NCI-H510A (cell line): ENCODE measurements around the gene PPIL6.
A peak's percentile ranks its signal among the peaks of the same experiment; 100 is the strongest.
"Not testable (repeated sequence)": the region's sequence is repeated elsewhere in the genome, so short reads cannot be mapped to it uniquely, and the experiment has no call there.

Experiments
- DNase-seq: peaks from one replicate; lab custom pipeline; 2025; lab: John Stamatoyannopoulos, UW

PPIL6 gene

DNA sequence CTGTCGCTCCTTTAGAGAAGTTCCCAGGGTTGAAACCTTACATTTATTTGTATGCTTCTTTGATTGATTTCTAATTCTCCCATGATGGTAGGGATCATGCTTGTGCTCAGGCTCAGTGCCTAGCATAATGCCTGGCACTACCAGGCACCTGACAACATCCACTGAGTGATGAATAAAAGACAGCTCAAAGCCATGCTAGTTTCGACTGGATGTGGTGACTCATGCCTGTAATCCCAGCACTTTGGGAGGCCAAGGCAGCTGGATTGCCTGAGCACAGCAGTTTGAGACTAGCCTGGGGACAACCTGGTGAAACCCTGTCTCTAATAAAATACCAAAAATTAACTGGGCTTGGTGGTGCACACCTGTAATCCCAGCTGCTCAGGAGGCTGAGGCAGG lies 46.5 kb downstream of the PPIL6 start:
- no peak for DNase-seq

GRCh38 chr6:109393157-109393885 lies 47.1 kb downstream of the PPIL6 start:
- DNase-seq = no peak

GRCh38 chr6:109389650-109390274 lies 50.7 kb downstream of the PPIL6 start:
- DNase-seq = no peak

GRCh38 chr6:109388265-109388664 lies 52.2 kb downstream of the PPIL6 start:
- DNase-seq = no peak

- DNase-seq = no peak
Observed at GRCh38 chr6:109383438-109383940, 56.9 kb downstream of the PPIL6 start.

DNA sequence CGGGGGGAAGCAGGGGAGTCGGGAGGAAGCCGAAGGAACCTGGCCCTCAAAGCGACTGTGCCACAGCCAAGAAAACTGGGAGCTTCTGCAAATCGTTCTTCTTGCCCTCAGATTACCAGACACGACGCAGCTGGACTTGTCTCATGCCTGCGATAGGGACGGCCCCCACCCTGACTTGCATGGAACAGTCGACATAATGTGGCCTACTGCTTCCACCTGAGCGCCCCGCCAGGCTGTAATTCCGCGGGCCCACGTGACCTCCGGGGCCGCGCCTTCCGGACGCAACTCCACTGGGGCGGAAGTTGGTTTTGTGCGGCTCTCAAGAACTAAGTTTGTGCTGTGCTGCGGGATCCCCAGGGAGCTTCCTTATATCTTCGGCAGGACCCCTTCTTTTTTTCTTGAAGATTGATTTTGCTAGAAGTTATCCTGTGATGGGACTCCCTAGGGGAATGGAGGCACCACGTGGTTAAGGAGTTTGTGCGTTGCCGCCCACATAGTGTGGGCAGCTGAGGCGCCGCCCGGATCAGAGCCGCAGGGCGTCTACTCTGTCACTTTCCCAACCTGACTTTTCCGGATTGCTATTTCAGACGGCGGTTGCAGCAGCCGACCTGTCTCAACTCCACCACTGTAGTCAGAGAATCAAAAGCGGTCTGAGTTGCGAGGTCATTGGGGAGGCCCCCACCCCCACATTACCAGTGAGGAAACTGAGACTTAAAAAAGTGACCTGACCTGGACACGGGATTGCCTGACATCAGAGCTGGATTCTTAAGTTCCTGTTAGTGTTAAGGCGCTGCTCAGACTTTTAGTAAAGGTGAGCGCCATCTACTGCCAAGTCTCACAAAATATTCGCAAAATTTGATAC lies 57.6 kb downstream of the PPIL6 start:
- peak; percentile 16 for DNase-seq

DNA sequence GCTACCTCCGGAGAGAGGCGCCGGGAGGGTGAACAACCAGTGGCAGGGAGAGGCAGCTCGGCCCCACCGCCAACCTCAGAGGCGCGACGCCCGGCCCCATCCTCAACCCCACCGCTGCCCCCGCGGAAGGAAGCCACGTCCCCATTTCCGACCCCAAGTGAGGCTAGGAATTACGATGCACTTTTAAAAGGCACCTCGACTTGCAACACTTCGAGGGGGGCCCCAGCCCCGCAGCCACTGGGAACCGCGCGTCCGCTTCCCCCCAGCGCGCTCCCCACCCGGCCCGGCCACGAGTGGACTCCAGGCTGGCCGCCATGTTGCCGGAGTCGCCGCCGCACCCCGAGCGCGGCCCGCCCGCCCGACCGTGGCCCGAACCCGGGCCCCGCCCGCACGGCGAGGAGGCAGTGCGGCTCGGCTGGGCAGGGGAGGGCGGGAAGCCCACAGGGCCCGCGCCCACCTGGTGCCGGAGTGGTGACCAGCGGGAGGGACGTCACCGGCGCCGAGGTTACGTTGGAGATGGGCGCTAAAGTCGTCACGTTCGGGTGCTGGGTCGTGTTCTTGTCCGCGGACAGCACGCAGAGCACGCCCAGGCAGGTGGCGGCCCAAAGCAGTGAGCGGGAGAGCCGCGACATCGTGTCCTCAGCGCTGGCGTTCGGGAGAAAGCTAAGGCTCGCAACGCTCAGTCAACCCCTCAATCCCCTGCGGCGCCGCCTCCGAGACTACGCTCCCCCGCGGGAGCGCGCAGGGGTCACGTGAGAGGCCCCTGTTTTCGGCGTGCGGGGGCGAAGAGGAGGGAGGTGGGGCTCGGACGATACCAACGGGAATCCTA lies 58.5 kb downstream of the PPIL6 start, which contains the start of gene CD164:
Gene CD164, minus strand, starts transcription at position 721 of the 829 bp plus-strand sequence. Its CDS starts 89 bp downstream, at position 632.
- DNase-seq = peak; percentile 56

DNA sequence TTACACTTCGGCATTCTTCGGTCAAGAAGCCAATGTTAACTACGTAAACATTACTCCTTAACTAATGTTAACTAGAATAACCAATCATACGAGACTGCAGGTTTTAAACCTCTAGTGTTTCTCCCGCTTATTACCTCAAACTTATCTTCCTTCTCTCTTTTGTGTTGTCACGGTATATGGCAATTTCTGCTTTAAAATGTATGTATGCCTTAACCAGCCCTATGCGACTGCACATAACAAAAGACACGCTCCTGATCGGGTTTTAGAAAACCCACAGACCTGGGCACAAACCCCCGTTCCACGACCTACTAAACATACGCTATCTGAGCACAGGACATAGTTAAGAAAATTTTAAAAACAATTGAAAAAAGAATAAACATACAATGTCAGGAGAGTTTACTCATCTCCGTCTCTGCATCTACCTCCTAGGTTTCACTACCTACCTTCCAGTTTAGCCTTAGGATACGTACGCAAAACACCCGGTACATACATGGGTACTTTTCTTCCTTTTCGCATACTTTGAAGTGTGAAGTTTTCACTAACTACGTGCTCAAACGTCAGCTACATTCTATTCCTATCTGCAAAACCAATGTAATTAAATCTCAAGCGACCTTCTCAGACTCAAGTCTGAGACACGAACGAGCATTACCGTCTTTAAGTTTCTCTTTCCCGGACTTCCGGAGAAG lies 59.2 kb downstream of the PPIL6 start:
- DNase-seq = no peak

- no peak for DNase-seq
Observed at GRCh38 chr6:109379711-109380110, 60.7 kb downstream of the PPIL6 start.

DNA sequence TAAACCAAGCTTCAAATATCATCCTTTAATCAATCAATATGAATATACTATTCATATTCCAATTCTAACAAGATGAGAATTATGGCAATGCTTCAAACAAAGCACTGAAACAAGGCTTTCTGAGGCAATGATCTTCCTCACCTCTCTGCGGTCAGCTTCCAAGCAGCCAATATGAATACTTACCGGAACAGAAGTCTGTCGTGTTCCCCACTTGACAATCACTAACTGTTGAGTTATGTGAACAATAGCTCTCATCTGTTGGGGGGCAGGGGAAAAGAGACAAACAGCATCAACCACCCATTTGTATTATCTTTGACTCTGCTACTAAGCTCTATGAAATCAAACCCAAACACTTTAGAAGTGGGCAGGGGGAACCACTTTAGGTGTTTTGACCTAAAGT lies 62.7 kb downstream of the PPIL6 start:
- no peak for DNase-seq

GRCh38 chr6:109374326-109374892 lies 66.0 kb downstream of the PPIL6 start:
- DNase-seq = no peak

GRCh38 chr6:109373762-109374161 lies 66.7 kb downstream of the PPIL6 start:
- no peak for DNase-seq

GRCh38 chr6:109373331-109373730 lies 67.1 kb downstream of the PPIL6 start:
- no peak for DNase-seq

DNA sequence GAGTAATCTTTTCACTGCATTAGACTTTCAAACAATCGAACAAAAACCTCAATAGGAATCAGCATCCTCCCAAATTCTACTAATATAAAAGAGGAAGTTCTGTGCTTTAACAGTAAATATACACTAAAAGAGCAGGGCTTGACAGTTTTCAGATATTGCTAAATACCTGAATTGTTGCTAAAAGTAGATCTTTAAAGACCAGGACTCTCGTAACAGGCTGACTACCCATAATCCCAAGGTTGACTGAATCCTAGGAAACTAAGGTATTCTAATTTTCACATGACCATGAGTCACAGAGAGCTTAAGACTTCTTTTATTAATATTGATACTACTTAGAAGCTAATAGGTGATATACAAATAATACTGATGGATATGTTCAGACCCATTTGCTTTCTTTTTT lies 68.3 kb downstream of the PPIL6 start:
- no peak for DNase-seq

- no peak for DNase-seq
Observed at GRCh38 chr6:109370792-109371191, 69.6 kb downstream of the PPIL6 start.

GRCh38 chr6:109370336-109370735 lies 70.1 kb downstream of the PPIL6 start:
- no peak for DNase-seq

DNA sequence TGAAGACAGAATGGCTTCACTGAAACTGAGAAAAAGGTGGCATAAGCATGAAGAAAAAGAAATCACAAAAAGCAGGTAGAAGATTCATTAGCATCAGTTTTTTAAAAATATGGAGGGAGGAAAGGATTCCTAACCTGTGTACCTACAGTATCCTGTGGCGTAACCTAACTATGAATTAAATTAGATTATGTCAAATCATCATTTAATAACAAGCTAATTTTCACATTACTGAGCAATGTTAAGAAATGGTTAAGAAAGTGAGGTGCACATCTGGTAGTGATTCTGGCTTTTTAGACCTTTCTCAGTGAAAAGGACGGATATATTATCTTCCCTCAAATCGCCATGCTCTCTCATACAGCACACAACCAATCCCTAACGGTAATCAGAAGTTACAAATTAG lies 70.7 kb downstream of the PPIL6 start:
- DNase-seq = no peak

- not testable (repeated sequence) for DNase-seq
Observed at GRCh38 chr6:109364382-109365078, 75.9 kb downstream of the PPIL6 start.

DNA sequence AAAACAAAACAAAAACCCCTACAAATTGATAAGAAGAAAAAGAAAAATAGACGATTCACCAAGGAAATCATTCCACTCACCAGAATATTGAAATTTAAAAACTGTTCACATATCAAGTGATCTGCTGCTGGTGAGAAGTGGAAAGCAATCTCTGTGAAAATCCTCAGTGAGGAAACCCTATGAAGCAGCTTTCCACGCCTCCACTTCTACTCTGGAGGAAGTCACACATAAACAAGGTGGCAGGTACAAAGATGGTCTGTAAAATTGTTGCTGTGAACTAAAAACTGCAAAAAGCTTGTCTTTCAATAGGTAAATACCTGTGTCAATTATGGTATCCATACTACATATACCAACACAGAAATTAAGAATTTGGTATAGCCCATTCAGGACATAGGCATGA lies 76.7 kb downstream of the PPIL6 start:
- no peak for DNase-seq
